Nephron (organoid): ENCODE measurements around the gene PHACTR1.

Experiments used
- H3K27ac Mint-ChIP-seq, 3 experiments: 2 replicates each; pipeline ENCODE4 v1.8.0; 2020; ENCODE audit warnings: mixed read lengths in 3 of 3, mild to moderate bottlenecking in 2 of 3, moderate library complexity in 1 of 3
- H3K27me3 Mint-ChIP-seq: 2 replicates; pipeline ENCODE4 v1.8.0; 2021; ENCODE audit warnings: low read depth, mild to moderate bottlenecking, moderate library complexity, mixed read lengths
- H3K36me3 Mint-ChIP-seq: 2 replicates; pipeline ENCODE4 v1.8.0; 2020; ENCODE audit warnings: low read depth, mixed read lengths
- H3K4me1 Mint-ChIP-seq: 2 replicates; pipeline ENCODE4 v1.8.0; 2020; ENCODE audit warnings: mixed read lengths
- H3K4me3 Mint-ChIP-seq, 3 experiments: 2 replicates each; pipeline ENCODE4 v1.8.0; 2020; ENCODE audit warnings: mild to moderate bottlenecking in 3 of 3, mixed read lengths in 3 of 3, moderate library complexity in 2 of 3
- H3K9me3 Mint-ChIP-seq: 2 replicates; pipeline ENCODE4 v1.8.0; 2020; ENCODE audit warnings: mixed read lengths
- TF ChIP-seq, protein P1 (sequence below), 3 experiments: fragments of 200-600 bp; sonication (generic); IDR thresholded peaks; one replicate each; pipeline ENCODE4 v1.5.0; 2021; ENCODE audit warnings: antibody characterized with exemption in 3 of 3; ENCODE audit not compliant: unreplicated experiment in 3 of 3

The PHACTR1 gene

DNA sequence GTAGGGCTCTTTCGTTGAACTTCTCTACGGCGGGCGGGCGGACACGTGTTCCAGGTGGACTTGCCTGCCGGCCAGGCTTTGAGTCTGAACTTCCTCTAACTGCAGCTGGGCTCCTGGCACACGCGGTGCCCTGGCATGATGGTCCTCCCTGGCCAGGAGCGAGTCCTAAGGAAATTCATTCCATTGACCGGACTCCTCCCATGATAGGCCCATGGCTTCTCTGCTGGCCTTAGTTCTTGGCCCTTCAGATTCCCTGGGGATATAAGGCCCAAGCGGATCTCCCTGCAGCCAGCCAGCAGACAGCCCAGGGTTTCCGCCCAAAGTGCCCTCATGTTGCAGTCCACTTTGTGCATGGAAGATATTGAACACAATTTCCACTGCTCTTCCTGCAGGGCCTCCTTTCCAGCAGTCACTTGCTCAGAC, 572.4 kb downstream of the PHACTR1 start:
- H3K4me1 Mint-ChIP-seq, result peaks cover 8% of the 10 kb centered on the region
- H3K4me3 Mint-ChIP-seq, result no peak overlapping the region
- H3K36me3 Mint-ChIP-seq, result peaks cover 74% of the 10 kb centered on the region
- no peaks in the 10 kb centered on the region for H3K27me3 Mint-ChIP-seq
- TF ChIP-seq, protein P1, sequence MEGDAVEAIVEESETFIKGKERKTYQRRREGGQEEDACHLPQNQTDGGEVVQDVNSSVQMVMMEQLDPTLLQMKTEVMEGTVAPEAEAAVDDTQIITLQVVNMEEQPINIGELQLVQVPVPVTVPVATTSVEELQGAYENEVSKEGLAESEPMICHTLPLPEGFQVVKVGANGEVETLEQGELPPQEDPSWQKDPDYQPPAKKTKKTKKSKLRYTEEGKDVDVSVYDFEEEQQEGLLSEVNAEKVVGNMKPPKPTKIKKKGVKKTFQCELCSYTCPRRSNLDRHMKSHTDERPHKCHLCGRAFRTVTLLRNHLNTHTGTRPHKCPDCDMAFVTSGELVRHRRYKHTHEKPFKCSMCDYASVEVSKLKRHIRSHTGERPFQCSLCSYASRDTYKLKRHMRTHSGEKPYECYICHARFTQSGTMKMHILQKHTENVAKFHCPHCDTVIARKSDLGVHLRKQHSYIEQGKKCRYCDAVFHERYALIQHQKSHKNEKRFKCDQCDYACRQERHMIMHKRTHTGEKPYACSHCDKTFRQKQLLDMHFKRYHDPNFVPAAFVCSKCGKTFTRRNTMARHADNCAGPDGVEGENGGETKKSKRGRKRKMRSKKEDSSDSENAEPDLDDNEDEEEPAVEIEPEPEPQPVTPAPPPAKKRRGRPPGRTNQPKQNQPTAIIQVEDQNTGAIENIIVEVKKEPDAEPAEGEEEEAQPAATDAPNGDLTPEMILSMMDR (IDR thresholded peaks at IDR 0.05; ENCODE audit: unreplicated experiment in 3 of 3), result no peak
- peak overlapping the region in 2 of 3 experiments; percentile 72 to 94 for H3K27ac Mint-ChIP-seq
- peaks cover 24% of the 10 kb centered on the region for H3K9me3 Mint-ChIP-seq

DNA sequence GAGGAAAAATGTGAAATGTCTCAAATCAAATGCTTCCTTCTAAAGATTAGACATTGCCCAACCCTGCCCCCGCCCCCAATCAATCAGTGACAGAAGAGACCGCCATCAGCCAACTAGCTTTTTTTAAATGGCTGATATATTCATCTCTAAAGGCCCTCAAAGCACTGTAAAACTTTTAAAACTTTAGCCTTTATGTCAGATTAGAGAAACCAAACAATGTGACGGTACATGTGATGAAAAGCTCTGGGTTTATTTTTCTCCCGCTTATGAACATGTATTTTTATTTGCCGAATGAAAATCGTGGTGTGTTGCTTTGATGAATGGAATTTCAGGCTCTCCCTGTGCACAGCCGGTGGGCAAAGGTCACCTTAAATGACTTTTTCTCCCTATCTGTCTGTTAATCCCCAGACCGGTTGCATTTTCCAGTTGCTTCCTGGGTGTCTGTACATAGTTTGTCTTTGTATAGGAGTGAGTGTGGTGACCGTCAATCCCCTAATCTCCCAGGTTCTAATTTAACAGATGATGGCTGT, 573.3 kb downstream of the PHACTR1 start:
- Mint-ChIP-seq H3K4me3 (no peak overlapping the region), H3K27me3 (no peaks in the 10 kb centered on the region), H3K9me3 (peaks cover 24% of the 10 kb centered on the region), H3K27ac (peak overlapping the region; percentile 72 to 94 (median 78)), H3K4me1 (peaks cover 12% of the 10 kb centered on the region), H3K36me3 (peaks cover 79% of the 10 kb centered on the region)
- TF ChIP-seq, protein P1 (IDR thresholded peaks at IDR 0.05; ENCODE audit: unreplicated experiment in 3 of 3), result no peak

DNA sequence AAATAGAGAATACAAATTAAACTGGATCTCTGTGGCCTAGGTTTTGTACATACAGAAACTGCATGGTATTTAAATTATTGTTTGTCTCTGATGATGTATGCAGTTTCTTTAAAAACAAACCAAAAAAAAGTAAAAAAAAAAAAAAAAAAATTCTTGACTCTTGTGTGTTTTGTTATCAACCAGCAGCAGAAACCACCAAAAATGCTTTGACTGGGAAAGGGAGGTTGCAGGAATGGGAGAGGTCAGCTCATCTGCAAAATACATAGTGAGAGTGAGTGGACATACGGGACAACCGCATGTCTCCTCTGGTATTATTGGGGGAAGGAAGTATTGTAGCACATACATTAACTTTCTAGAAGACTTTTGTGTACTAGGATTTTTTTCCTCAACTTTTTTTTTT, 573.8 kb downstream of the PHACTR1 start:
- H3K27ac Mint-ChIP-seq, result peak overlapping the region; percentile 72 to 94 (median 78)
- H3K4me1 Mint-ChIP-seq, result peaks cover 15% of the 10 kb centered on the region
- H3K9me3 Mint-ChIP-seq, result peaks cover 24% of the 10 kb centered on the region
- no peaks in the 10 kb centered on the region for H3K27me3 Mint-ChIP-seq
- no peak overlapping the region for H3K4me3 Mint-ChIP-seq
- H3K36me3 Mint-ChIP-seq, result peaks cover 81% of the 10 kb centered on the region
- TF ChIP-seq, protein P1 (IDR thresholded peaks at IDR 0.05; ENCODE audit: unreplicated experiment in 3 of 3), result no peak

DNA sequence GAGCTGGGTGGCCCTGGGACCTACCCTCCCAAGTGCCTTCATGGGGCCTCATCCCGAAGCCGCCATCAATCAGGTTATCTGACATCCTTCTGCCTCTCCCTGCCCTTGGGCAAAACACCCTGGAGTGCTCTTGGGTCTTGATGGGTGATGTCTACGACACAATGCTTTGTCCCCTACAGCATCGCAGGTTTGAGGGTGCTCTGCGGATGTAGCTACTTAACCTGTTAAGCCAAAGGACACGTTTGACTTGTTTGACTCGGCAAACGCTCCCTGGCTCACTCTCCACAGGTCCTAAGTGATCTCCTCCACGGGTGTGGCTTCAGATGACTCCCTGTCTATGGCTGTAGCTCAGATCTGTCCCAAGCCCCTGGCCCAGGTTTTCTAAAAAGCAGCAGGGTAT, 576.2 kb downstream of the PHACTR1 start:
- peaks cover 76% of the 10 kb centered on the region for H3K36me3 Mint-ChIP-seq
- no peak overlapping the region for H3K4me3 Mint-ChIP-seq
- H3K9me3 Mint-ChIP-seq, result peaks cover 11% of the 10 kb centered on the region
- no peaks in the 10 kb centered on the region for H3K27me3 Mint-ChIP-seq
- TF ChIP-seq, protein P1 (IDR thresholded peaks at IDR 0.05; ENCODE audit: unreplicated experiment in 3 of 3), result no peak
- H3K27ac Mint-ChIP-seq, result peak overlapping the region in 1 of 3 experiments; percentile 44
- peaks cover 20% of the 10 kb centered on the region for H3K4me1 Mint-ChIP-seq

DNA sequence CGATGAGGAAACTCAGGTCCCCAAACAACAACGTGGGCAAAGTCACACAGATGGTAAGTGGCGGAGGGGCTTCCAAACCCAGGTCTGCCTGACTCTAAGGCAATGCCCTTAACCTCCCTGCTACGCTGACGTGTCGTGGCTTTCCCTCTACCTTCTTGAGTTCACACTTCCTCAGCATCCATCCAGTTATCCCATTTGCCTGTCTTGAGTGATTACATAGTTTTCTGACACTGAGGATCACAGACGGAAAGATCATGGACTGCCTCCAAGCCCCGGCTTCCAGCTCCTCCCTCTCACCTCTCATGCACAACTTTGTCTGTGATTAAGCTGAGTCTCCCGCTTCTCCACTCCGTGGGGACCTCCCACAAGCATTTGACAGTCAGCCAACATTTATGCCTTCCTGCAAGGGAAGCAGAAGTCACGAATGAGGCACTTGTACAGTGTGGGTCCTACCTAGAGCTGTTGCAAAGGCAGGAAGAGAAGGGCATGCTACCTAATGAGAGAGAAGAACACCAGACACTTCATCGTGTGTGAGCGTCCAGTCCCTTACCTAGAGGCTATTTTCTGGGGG, 578.0 kb downstream of the PHACTR1 start:
- peaks cover 74% of the 10 kb centered on the region for H3K36me3 Mint-ChIP-seq
- TF ChIP-seq, protein P1 (IDR thresholded peaks at IDR 0.05; ENCODE audit: unreplicated experiment in 3 of 3), result no peak

DNA sequence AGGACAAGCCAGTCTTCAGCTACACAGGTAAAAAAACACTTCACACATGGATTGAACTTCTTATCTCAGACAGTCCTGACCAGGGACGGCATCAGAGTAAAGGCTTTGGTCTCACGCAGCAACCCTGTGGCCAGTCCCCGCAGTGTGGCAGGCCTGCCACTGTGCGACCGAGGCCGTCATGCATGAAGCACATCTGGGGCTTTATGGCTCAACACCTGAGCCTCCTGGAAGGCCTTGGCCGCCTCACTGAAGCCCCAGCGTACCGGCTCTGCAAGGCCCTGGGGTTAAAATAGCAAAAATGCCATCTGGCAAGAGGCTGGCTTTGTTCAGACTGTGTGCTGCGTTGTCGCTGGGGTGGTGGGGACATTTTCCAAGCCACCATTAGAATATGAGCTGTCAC, 579.0 kb downstream of the PHACTR1 start:
- Mint-ChIP-seq H3K27ac (no peak overlapping the region), H3K27me3 (no peaks in the 10 kb centered on the region), H3K36me3 (peaks cover 72% of the 10 kb centered on the region), H3K4me1 (peaks cover 11% of the 10 kb centered on the region), H3K9me3 (no peaks in the 10 kb centered on the region), H3K4me3 (no peak overlapping the region)
- TF ChIP-seq, protein P1 (IDR thresholded peaks at IDR 0.05; ENCODE audit: unreplicated experiment in 3 of 3), result no peak

More for the DNA sequence above, 578.0 kb downstream of the PHACTR1 start:
- H3K27ac Mint-ChIP-seq, result peak overlapping the region in 2 of 3 experiments; percentile 48 to 63
- no peaks in the 10 kb centered on the region for H3K9me3 Mint-ChIP-seq
- no peaks in the 10 kb centered on the region for H3K27me3 Mint-ChIP-seq
- peaks cover 20% of the 10 kb centered on the region for H3K4me1 Mint-ChIP-seq
- H3K4me3 Mint-ChIP-seq, result no peak overlapping the region
